Thoracic aorta (tissue), 2 donors: ENCODE measurements around the gene GLRA3. TPM values are rescaled to one million over a fixed set of nuclear protein-coding genes. Genes with fewer than 3 reads are reported as not detected.

Experiments used
- ATAC-seq: fragments of 150-250 bp; one replicate; pipeline ENCODE4 v1.8.0; 2017; ENCODE audit warnings: low read depth; ENCODE audit not compliant: insufficient number of reproducible peaks, low FRiP score
- DNase-seq: peaks from one replicate; pipeline ENCODE4 v3.0.0-alpha.2; 2020; ENCODE audit warnings: low spot score
- H3K27ac ChIP-seq, 2 donors: fragments of 200-600 bp; sonication (generic); 1 replicate in 1 of 2; 2 replicates in 1 of 2; pipeline ENCODE4 v1.5.1; 2016; ENCODE audit warnings: mild to moderate bottlenecking in 2 of 2, moderate library complexity in 2 of 2
- H3K27me3 ChIP-seq: fragments of 200-600 bp; sonication (generic); replicated peaks from 2 replicates; pipeline ENCODE4 v1.6.0; 2016; ENCODE audit warnings: mild to moderate bottlenecking; ENCODE audit not compliant: insufficient read depth
- H3K36me3 ChIP-seq: fragments of 200-600 bp; sonication (generic); one replicate; pipeline ENCODE4 v1.5.1; 2016
- H3K4me1 ChIP-seq, 2 donors: fragments of 200-600 bp; sonication (generic); 1 replicate in 1 of 2; 2 replicates in 1 of 2; pipeline versions ENCODE4 v1.5.1 to v1.6.0; 2016; ENCODE audit warnings: low read depth in 2 of 2, mild to moderate bottlenecking in 1 of 2; ENCODE audit not compliant: control insufficient read depth in 1 of 2
- H3K4me3 ChIP-seq: fragments of 200-600 bp; sonication (generic); 2 replicates; pipeline ENCODE4 v1.5.1; 2016; ENCODE audit warnings: mild to moderate bottlenecking
- H3K9me3 ChIP-seq: fragments of 200-600 bp; sonication (generic); 2 replicates; pipeline ENCODE4 v1.5.1; 2016
- CTCF ChIP-seq: fragments of 200-600 bp; sonication (generic); IDR thresholded peaks from one replicate; pipeline ENCODE4 v1.5.1; 2019; ENCODE audit warnings: antibody characterized with exemption
- total RNA-seq, 2 donors: library from RNA; depleted of rRNA; stranded (reverse); fragments of >200 nt; gene quantifications; one replicate each; pipeline versions ENCODE4 v1.1.0 to v1.2.3, GENCODE V29; 2016

The GLRA3 gene
- total RNA-seq, 2 donors from 2014 or later: not detected

DNA sequence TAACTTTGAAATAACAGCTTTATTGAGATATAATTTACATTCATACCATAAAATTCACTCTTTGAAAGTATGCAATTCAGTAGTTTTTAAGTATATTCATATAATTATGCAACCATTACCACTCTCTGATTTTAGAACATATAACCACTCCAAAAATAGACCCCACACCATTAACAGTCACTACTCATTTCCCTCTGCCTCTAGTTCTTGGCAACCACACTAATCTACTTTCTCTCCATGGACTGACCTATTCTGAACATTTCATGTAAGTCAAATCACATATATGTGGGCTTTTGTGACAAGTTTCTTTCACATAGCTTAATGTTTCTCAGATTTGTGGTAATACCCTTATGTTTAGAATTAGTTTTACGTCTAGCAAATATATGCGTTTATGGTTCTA, 19.5 kb upstream of the GLRA3 start:
- ATAC-seq (no peak), DNase-seq (no peak)
- H3K27ac ChIP-seq: no peak overlapping the region
- H3K4me3 ChIP-seq: no peak overlapping the region
- H3K36me3 ChIP-seq: no peaks in the 10 kb centered on the region
- no peaks in the 10 kb centered on the region for H3K9me3 ChIP-seq
- no peak for TF ChIP-seq CTCF
- H3K27me3 ChIP-seq: no peaks in the 10 kb centered on the region
- H3K4me1 ChIP-seq: no peaks in the 10 kb centered on the region

- ATAC-seq (no peak), DNase-seq (no peak)
- H3K4me3 ChIP-seq: no peak overlapping the region
- no peak overlapping the region for H3K27ac ChIP-seq
- H3K27me3 ChIP-seq: no peaks in the 10 kb centered on the region
- H3K9me3 ChIP-seq: no peaks in the 10 kb centered on the region
- no peaks in the 10 kb centered on the region for H3K36me3 ChIP-seq
- TF ChIP-seq CTCF: no peak
- H3K4me1 ChIP-seq: no peaks in the 10 kb centered on the region
Observed at GRCh38 chr4:174847801-174848427, 18.9 kb upstream of the GLRA3 start.

- H3K27me3 ChIP-seq: no peaks in the 10 kb centered on the region
- H3K4me1 ChIP-seq: no peaks in the 10 kb centered on the region
- DNase-seq (no peak), ATAC-seq (no peak)
- no peaks in the 10 kb centered on the region for H3K9me3 ChIP-seq
- no peak for TF ChIP-seq CTCF
- no peak overlapping the region for H3K27ac ChIP-seq
- H3K4me3 ChIP-seq: no peak overlapping the region
- H3K36me3 ChIP-seq: no peaks in the 10 kb centered on the region
Observed at GRCh38 chr4:174835536-174835935, 6.5 kb upstream of the GLRA3 start.

- Histone ChIP-seq H3K27me3 (no peaks in the 10 kb centered on the region), H3K4me1 (peaks cover 0 to 1% of the 10 kb centered on the region in 2 donors), H3K4me3 (no peak overlapping the region), H3K9me3 (no peaks in the 10 kb centered on the region), H3K27ac (no peak overlapping the region), H3K36me3 (no peaks in the 10 kb centered on the region)
- no peak for ATAC-seq
- TF ChIP-seq CTCF: no peak
- no peak for DNase-seq
Observed at GRCh38 chr4:174834477-174834876, 5.4 kb upstream of the GLRA3 start.

DNA sequence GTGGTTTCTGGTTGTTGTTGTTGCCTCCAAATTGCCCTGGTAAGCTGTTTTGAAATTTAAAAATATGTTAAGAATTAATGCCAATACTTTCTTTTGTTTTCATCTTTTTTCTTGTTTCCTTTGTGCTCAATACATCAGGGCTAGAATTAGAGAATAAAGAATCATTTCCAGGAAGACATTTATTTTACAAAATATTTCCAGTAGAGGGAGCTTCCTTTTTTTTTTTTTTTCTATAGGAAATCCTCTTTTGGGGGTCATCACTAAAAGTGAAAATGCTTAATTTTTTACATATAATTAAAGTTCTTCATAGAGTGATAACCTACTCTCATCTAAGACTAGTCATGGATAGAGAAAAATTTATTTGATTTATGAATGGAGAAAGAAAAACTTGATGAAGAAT, 2.4 kb downstream of the GLRA3 start:
- H3K27me3 ChIP-seq: no peaks in the 10 kb centered on the region
- peaks cover 0 to 7% of the 10 kb centered on the region in 2 donors for H3K4me1 ChIP-seq
- ATAC-seq: no peak
- no peaks in the 10 kb centered on the region for H3K9me3 ChIP-seq
- H3K4me3 ChIP-seq: no peak overlapping the region
- no peak for DNase-seq
- H3K27ac ChIP-seq: no peak overlapping the region
- TF ChIP-seq CTCF: no peak
- H3K36me3 ChIP-seq: no peaks in the 10 kb centered on the region
